ENCODE measurements around the gene KCTD10.
A peak's percentile ranks its signal among the peaks of the same experiment; 100 is the strongest.

KCTD10 gene, protein sequence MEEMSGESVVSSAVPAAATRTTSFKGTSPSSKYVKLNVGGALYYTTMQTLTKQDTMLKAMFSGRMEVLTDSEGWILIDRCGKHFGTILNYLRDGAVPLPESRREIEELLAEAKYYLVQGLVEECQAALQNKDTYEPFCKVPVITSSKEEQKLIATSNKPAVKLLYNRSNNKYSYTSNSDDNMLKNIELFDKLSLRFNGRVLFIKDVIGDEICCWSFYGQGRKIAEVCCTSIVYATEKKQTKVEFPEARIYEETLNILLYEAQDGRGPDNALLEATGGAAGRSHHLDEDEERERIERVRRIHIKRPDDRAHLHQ

GRCh38 chr12:109477185-109477962, at the start of gene KCTD10, which contains the start of gene UBE3B:
TSS of gene KCTD10 (minus strand) at chr12:109477300. CDS start at chr12:109477262, 38 bp downstream.
TSS of gene UBE3B (plus strand) at chr12:109477634. CDS start at chr12:109483552, 5,918 bp downstream.
- peak; percentile 94 for DNase-seq (ENCODE audit: low read depth in 2 of 2)
- peak within 1 kb of the TSS; percentile 90 to 93 for H3K4me3 ChIP-seq (replicated peaks in 1 of 2; ENCODE audit: low read depth in 2 of 2, low read length in 2 of 2)
- TF ChIP-seq, protein P1, sequence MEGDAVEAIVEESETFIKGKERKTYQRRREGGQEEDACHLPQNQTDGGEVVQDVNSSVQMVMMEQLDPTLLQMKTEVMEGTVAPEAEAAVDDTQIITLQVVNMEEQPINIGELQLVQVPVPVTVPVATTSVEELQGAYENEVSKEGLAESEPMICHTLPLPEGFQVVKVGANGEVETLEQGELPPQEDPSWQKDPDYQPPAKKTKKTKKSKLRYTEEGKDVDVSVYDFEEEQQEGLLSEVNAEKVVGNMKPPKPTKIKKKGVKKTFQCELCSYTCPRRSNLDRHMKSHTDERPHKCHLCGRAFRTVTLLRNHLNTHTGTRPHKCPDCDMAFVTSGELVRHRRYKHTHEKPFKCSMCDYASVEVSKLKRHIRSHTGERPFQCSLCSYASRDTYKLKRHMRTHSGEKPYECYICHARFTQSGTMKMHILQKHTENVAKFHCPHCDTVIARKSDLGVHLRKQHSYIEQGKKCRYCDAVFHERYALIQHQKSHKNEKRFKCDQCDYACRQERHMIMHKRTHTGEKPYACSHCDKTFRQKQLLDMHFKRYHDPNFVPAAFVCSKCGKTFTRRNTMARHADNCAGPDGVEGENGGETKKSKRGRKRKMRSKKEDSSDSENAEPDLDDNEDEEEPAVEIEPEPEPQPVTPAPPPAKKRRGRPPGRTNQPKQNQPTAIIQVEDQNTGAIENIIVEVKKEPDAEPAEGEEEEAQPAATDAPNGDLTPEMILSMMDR (IDR thresholded peaks at IDR 0.05; ENCODE audit: low read depth, low read length) = no peak

GRCh38 chr12:109525279-109525585, 48.1 kb upstream of the KCTD10 start:
- TF ChIP-seq, protein P1 (IDR thresholded peaks at IDR 0.05; ENCODE audit: low read depth, low read length) = no peak
- no peak overlapping the region for H3K4me3 ChIP-seq (replicated peaks in 1 of 2; ENCODE audit: low read depth in 2 of 2, low read length in 2 of 2)
- DNase-seq (ENCODE audit: low read depth in 2 of 2) = no peak

DNA sequence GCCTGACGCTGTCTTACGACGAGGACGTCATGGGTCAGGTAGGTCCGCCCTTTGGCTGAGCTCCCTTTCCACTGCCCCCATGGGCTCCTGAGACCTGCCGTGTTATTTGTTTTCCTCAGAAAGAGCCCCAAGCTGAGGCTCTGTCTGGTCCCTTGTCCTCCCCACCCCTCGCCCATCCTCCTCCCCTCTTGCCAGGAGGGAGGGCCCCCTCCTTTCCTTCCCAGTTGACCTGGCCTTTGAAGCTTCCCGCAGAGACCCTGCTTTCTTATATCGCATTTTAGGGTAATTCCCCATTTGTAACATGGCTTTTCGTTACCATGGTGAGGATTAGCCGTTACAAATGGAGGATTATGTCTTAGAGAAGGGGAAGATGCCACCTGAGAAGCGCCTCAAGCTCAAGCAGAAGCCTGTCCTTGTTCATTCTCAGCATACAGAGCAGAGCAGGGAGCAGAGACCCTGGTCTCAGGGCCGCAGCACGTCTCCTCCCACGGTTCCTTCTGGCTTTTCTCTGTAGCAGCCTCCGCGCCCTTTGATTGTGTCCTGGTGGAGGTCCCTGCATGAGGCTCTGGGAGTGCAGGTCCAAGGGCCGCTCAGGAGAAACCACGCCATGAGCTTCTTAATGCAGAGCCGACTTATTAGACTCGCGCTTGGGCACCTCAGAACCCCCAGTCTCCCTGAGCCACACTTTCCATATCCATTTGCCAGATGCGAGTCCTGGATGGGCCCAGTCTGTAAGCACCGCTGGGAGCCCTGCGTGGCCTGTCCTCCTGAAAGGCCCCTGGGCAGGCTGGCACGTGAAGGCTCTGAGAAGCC, 47.6 kb upstream of the KCTD10 start:
- no peak for DNase-seq (ENCODE audit: low read depth in 2 of 2)

GRCh38 chr12:109523504-109523903, 46.4 kb upstream of the KCTD10 start:
- TF ChIP-seq, protein P1 (IDR thresholded peaks at IDR 0.05; ENCODE audit: low read depth, low read length) = no peak
- H3K4me3 ChIP-seq (replicated peaks in 1 of 2; ENCODE audit: low read depth in 2 of 2, low read length in 2 of 2) = no peak overlapping the region
- no peak for DNase-seq (ENCODE audit: low read depth in 2 of 2)

More for the DNA sequence above, 47.6 kb upstream of the KCTD10 start:
- no peak overlapping the region for H3K4me3 ChIP-seq (replicated peaks in 1 of 2; ENCODE audit: low read depth in 2 of 2, low read length in 2 of 2)
- TF ChIP-seq, protein P1 (IDR thresholded peaks at IDR 0.05; ENCODE audit: low read depth, low read length) = no peak

GRCh38 chr12:109523071-109523470, 46.0 kb upstream of the KCTD10 start:
- TF ChIP-seq, protein P1 (IDR thresholded peaks at IDR 0.05; ENCODE audit: low read depth, low read length) = no peak
- no peak overlapping the region for H3K4me3 ChIP-seq (replicated peaks in 1 of 2; ENCODE audit: low read depth in 2 of 2, low read length in 2 of 2)
- DNase-seq (ENCODE audit: low read depth in 2 of 2) = no peak

DNA sequence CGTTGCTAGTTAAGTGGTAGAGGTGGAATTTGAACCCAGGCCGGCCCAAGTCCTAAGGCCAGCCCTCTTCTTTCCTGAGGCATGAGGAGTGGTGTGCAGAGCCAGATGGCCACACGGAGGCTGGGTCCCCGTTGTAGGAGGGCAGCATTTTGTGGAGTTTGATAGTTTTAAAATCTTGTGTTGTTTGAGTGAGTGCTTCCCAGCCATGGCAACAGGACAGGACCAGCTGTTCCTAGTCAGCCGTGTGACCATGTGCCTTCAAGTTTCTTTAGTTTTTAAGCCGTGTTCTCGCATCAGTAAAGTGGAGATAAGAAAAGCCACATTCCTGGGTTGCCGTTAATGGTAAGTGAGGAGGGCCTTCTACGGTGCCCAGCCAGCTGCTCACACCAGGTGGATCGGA, 44.7 kb upstream of the KCTD10 start:
- H3K4me3 ChIP-seq (replicated peaks in 1 of 2; ENCODE audit: low read depth in 2 of 2, low read length in 2 of 2) = no peak overlapping the region
- no peak for DNase-seq (ENCODE audit: low read depth in 2 of 2)
- TF ChIP-seq, protein P1 (IDR thresholded peaks at IDR 0.05; ENCODE audit: low read depth, low read length) = no peak
